ENCODE results near the gene MUC5B. TPM values are rescaled to one million over a fixed set of nuclear protein-coding genes. Genes with fewer than 3 reads are reported as not detected.

The MUC5B gene
- total and polyA plus RNA-seq, 2 donors (not counting 1 experiment from before 2014, with no cell fraction given), result not detected

GRCh38 chr11:1202154-1202775 is 20.6 kb upstream of the MUC5B start:
- Histone ChIP-seq H2AFZ (ENCODE audit: insufficient read depth, low read depth, low read length, poor library complexity, severe bottlenecking) (no peak overlapping the region), H3K27me3 (replicated peaks in 1 of 4; ENCODE audit: control extremely low read depth in 1 of 4, control insufficient read depth in 3 of 4, insufficient read depth in 4 of 4, low read length in 3 of 4) (peaks cover 0 to 13% (median 0%) of the 10 kb centered on the region in 4 experiments), H3K36me3 (replicated peaks in 1 of 2; ENCODE audit: control extremely low read depth in 1 of 2, control insufficient read depth in 1 of 2, extremely low read depth in 1 of 2, insufficient read depth in 2 of 2, low read length in 1 of 2) (no peaks in the 10 kb centered on the region), H3K4me1 (ENCODE audit: control insufficient read depth in 2 of 2, insufficient read depth in 2 of 2, low read length in 2 of 2) (peaks cover 0 to 6% of the 10 kb centered on the region in 2 donors), H3K9me3 (ENCODE audit: control extremely low read depth in 1 of 3, control insufficient read depth in 2 of 3, insufficient read depth in 1 of 3, low read length in 2 of 3) (peaks cover 0 to 2% (median 0%) of the 10 kb centered on the region in 3 donors), H3K79me2 (ENCODE audit: control insufficient read depth, insufficient read depth, low read length) (no peaks in the 10 kb centered on the region), H4K20me1 (ENCODE audit: control insufficient read depth, insufficient read depth, low read length, poor library complexity, severe bottlenecking) (no peaks in the 10 kb centered on the region), H3K27ac (ENCODE audit: low read length in 2 of 2) (no peak overlapping the region), H3K9ac (ENCODE audit: low read length) (no peak overlapping the region), H3K4me3 (ENCODE audit: control extremely low read depth in 1 of 5, extremely low read depth in 1 of 5, insufficient read depth in 1 of 5, low read depth in 2 of 5, low read length in 4 of 5) (no peak overlapping the region), H3K4me2 (replicated peaks; ENCODE audit: low read depth, low read length, poor library complexity, severe bottlenecking) (no peak overlapping the region)
- Mint-ChIP-seq H3K27ac (no peak overlapping the region), H3K9me3 (ENCODE audit: insufficient read depth) (no peaks in the 10 kb centered on the region), H3K27me3 (no peaks in the 10 kb centered on the region), H3K4me1 (no peaks in the 10 kb centered on the region), H3K4me3 (no peak overlapping the region)
- ChIA-PET POLR2A (no interaction called here), CTCF (interaction anchor here (0.8 to 5.6 kb wide), 7 partner anchors 11 to 387 kb away, joined by 3 to 57 read pairs (median 3); no protein-coding TSS in a partner anchor)
- ATAC-seq (ENCODE audit: low read depth), result no peak
- intact Hi-C loops (cut with micrococcal nuclease), result loop anchor here (2.0 to 5.0 kb wide), 2 partner anchors 185 to 427 kb away; partner anchors contain the start of genes BRSK2 and KRTAP5-5
- TF ChIP-seq CTCF (IDR thresholded peaks at IDR 0.05), result no peak
- TF ChIP-seq EZH2 (IDR thresholded peaks at IDR 0.05; ENCODE audit: borderline replicate concordance, insufficient read depth, low read depth, low read length, poor library complexity, severe bottlenecking), result no peak
- DNase-seq, result no peak
- 61% methylated on average over 17 of the region's 18 CpGs for whole genome bisulfite sequencing (ENCODE audit: insufficient coverage)

Data from B cell (primary cell).